PC-9 (cell line): ENCODE data around the gene CNTN4. TPM values are rescaled to one million over a fixed set of nuclear protein-coding genes. Genes with fewer than 3 reads are reported as not detected.
"Not testable (repeated sequence)": the region's sequence is repeated elsewhere in the genome, so short reads cannot be mapped to it uniquely, and the experiment has no call there.

Experiments
- BruUV-seq: library from RNA; stranded (reverse); fragments of 400-500 nt; replicated peaks from 2 replicates; lab custom pipeline; 2021; lab: Mats Ljungman, UMichigan
- CTCF ChIA-PET: fragments of 300-600 bp; sonication (Branson Sonifier 250); formaldehyde crosslinking; loops from one replicate; lab custom pipeline; 2022; ENCODE audit warnings: antibody characterized with exemption; lab: Charles Lee
- POLR2A ChIA-PET: fragments of 300-600 bp; sonication (Branson Sonifier 250); formaldehyde crosslinking; loops from one replicate; lab custom pipeline; 2022; ENCODE audit warnings: antibody characterized with exemption; ENCODE audit not compliant: unreplicated experiment; lab: Charles Lee
- DNase-seq, 2 experiments: peaks; one replicate each; pipeline versions ENCODE4 v3.0.0 to v3.0.0-alpha.2; 2015 to 2022; ENCODE audit warnings: mixed read lengths in 1 of 2
- H2AFZ ChIP-seq: fragments of 200-600 bp; sonication (generic); 2 replicates; pipeline ENCODE4 v1.8.1; 2017; ENCODE audit warnings: antibody characterized with exemption
- H3F3A ChIP-seq: fragments of 200-600 bp; sonication (generic); 2 replicates; pipeline ENCODE4 v1.8.1; 2017; ENCODE audit warnings: antibody characterized with exemption, mild to moderate bottlenecking, low read depth; ENCODE audit not compliant: insufficient read depth
- H3K27ac ChIP-seq: fragments of 200-600 bp; sonication (generic); 2 replicates; pipeline ENCODE4 v1.6.1; 2016; ENCODE audit warnings: mixed run types
- H3K27me3 ChIP-seq: fragments of 200-600 bp; sonication (generic); 2 replicates; pipeline ENCODE4 v1.6.1; 2016; ENCODE audit warnings: low read depth, mixed run types; ENCODE audit not compliant: insufficient read depth
- H3K36me3 ChIP-seq: fragments of 200-600 bp; sonication (generic); 2 replicates; pipeline ENCODE4 v1.6.1; 2016; ENCODE audit warnings: low read depth, mixed run types
- H3K4me1 ChIP-seq: fragments of 200-600 bp; sonication (generic); replicated peaks from 2 replicates; pipeline ENCODE4 v1.6.1; 2016; ENCODE audit warnings: mixed run types; ENCODE audit not compliant: insufficient read depth
- H3K4me2 ChIP-seq: fragments of 200-600 bp; sonication (generic); 2 replicates; pipeline ENCODE4 v1.6.1; 2017; ENCODE audit warnings: mixed run types
- H3K4me3 ChIP-seq: fragments of 200-600 bp; sonication (generic); 2 replicates; pipeline ENCODE4 v1.6.1; 2016; ENCODE audit warnings: mixed run types
- H3K79me2 ChIP-seq: fragments of 200-600 bp; sonication (generic); 2 replicates; pipeline ENCODE4 v1.6.1; 2017; ENCODE audit warnings: low read depth, mixed run types
- H3K9me2 ChIP-seq: fragments of 200-600 bp; sonication (generic); 2 replicates; pipeline ENCODE4 v1.8.1; 2017; ENCODE audit warnings: mild to moderate bottlenecking; ENCODE audit not compliant: insufficient read depth
- H3K9me3 ChIP-seq: fragments of 200-600 bp; sonication (generic); 2 replicates; pipeline ENCODE4 v1.8.1; 2016; ENCODE audit warnings: low read depth; ENCODE audit not compliant: insufficient read depth
- H4K20me1 ChIP-seq: fragments of 200-600 bp; sonication (generic); 2 replicates; pipeline ENCODE4 v1.8.1; 2017; ENCODE audit not compliant: insufficient read depth
- CTCF ChIP-seq: fragments of 200-600 bp; sonication (generic); conservative IDR thresholded peaks from 2 replicates; pipeline ENCODE4 v1.6.1; 2017; ENCODE audit warnings: mixed run types, antibody characterized with exemption, mild to moderate bottlenecking, moderate library complexity
- EZH2 ChIP-seq: fragments of 200-600 bp; sonication (generic); IDR thresholded peaks from 2 replicates; pipeline ENCODE4 v1.8.0; 2017; ENCODE audit warnings: antibody characterized with exemption, low read depth
- intact Hi-C: fragments of 100-400 bp; cut with micrococcal nuclease; formaldehyde crosslinking; loops from one replicate; pipeline ENCODE4 v1.10.0; 2022; ENCODE audit not compliant: unreplicated experiment
- total RNA-seq: library from RNA; stranded (reverse); gene quantifications from 2 replicates; pipeline ENCODE4 v1.2.3, GENCODE V29; 2021

The CNTN4 gene
- total RNA-seq, 1 experiment from 2014 or later, result not detected

DNA sequence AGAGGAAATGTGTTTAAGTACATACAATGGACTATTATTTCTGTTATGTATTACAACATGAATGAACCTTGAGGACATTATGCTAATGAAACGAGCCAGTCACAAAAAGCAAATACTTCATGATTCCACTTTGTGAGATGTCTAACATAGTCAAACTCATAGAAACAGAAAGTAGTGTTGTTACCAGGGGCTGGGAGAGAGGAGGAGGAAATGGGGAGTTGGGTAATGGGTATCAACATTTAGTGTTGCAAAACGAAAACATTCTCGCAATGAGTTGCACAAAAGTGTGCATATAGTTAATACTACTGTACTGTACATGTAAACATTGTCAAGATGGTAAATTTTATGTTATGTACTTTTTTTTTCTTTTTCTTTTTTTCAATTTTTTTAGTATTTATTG is 817.2 kb downstream of the CNTN4 start:
- DNase-seq, result no peak
- Histone ChIP-seq H3K9me3 (no peaks in the 10 kb centered on the region), H3K4me3 (no peak overlapping the region)

DNA sequence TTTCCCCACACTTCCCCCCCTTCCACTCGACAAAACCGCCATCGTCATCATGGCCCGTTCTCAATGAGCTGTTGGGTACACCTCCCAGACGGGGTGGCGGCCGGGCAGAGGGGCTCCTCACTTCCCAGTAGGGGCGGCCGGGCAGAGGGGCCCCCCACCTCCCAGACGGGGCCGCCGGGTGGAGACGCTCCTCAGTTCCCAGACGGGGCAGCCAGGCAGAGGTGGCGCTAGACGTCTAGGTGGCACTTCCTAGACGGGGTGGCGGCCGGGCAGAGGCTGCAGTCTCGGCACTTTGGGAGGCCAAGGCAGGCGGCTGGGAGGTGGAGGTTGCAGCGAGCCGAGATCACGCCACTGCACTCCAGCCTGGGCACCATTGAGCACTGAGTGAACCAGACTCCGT is 818.0 kb downstream of the CNTN4 start:
- BruUV-seq, H3K9me2 ChIP-seq, H3K36me3 ChIP-seq, H3K27me3 ChIP-seq, H2AFZ ChIP-seq, H3K4me2 ChIP-seq, POLR2A ChIA-PET, H3K79me2 ChIP-seq, intact Hi-C loops, H3K4me1 ChIP-seq, H3F3A ChIP-seq, H3K27ac ChIP-seq, H3K4me3 ChIP-seq, CTCF ChIA-PET, H4K20me1 ChIP-seq, H3K9me3 ChIP-seq, DNase-seq: not testable (repeated sequence)

More for the DNA sequence above, 817.2 kb downstream of the CNTN4 start:
- Histone ChIP-seq H3K27ac (no peak overlapping the region), H3K4me1 (no peaks in the 10 kb centered on the region), H3K9me2 (no peaks in the 10 kb centered on the region), H3K27me3 (no peaks in the 10 kb centered on the region), H3F3A (no peaks in the 10 kb centered on the region), H3K36me3 (no peaks in the 10 kb centered on the region), H2AFZ (no peak overlapping the region), H4K20me1 (no peaks in the 10 kb centered on the region), H3K79me2 (no peaks in the 10 kb centered on the region), H3K4me2 (no peak overlapping the region)
- ChIA-PET CTCF (no interaction called here), POLR2A (no interaction called here)
- no TSS peak for BruUV-seq
- TF ChIP-seq EZH2 (no peak), CTCF (no peak)
- intact Hi-C loops, result no loop called here

DNA sequence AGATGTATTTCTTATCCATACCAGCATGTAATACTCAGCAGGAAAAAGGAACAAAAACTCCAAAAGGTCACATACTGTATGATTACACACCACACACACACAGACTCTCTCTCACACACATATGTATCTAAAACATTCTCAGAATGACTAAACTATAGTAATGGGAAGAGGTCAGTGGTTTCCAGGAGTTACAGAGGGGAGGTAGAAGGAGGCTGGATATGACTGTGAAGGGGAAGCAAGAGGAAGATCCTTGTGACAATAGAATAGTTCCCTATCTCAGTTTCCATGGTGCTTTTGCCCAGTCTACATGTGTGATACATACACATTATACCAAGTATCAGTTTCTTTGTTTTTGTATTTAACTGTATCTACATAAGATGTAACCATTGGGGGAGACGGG is 821.4 kb downstream of the CNTN4 start:
- DNase-seq, result no peak
- Histone ChIP-seq H3K9me3 (no peaks in the 10 kb centered on the region), H3K27me3 (no peaks in the 10 kb centered on the region), H3K4me3 (no peak overlapping the region), H2AFZ (no peak overlapping the region), H3F3A (no peaks in the 10 kb centered on the region), H3K27ac (no peak overlapping the region), H3K4me1 (no peaks in the 10 kb centered on the region), H3K79me2 (no peaks in the 10 kb centered on the region), H3K36me3 (no peaks in the 10 kb centered on the region), H3K4me2 (no peak overlapping the region), H3K9me2 (no peaks in the 10 kb centered on the region), H4K20me1 (no peaks in the 10 kb centered on the region)
- no peak for TF ChIP-seq EZH2
- no peak for TF ChIP-seq CTCF
- intact Hi-C loops, result no loop called here
- BruUV-seq, result no TSS peak
- CTCF ChIA-PET, result no interaction called here
- POLR2A ChIA-PET, result no interaction called here

- no peaks in the 10 kb centered on the region for H3K4me1 ChIP-seq
- H3K27me3 ChIP-seq, result no peaks in the 10 kb centered on the region
- no peak for TF ChIP-seq EZH2
- TF ChIP-seq CTCF, result no peak
- H3K79me2 ChIP-seq, result no peaks in the 10 kb centered on the region
- no peak overlapping the region for H3K4me3 ChIP-seq
- no peaks in the 10 kb centered on the region for H4K20me1 ChIP-seq
- no TSS peak for BruUV-seq
- no peaks in the 10 kb centered on the region for H3F3A ChIP-seq
- no peak for DNase-seq
- H3K4me2 ChIP-seq, result no peak overlapping the region
- H2AFZ ChIP-seq, result no peak overlapping the region
- H3K9me3 ChIP-seq, result no peaks in the 10 kb centered on the region
- H3K9me2 ChIP-seq, result no peaks in the 10 kb centered on the region
- intact Hi-C loops, result no loop called here
- no peak overlapping the region for H3K27ac ChIP-seq
- POLR2A ChIA-PET, result no interaction called here
- CTCF ChIA-PET, result no interaction called here
- no peaks in the 10 kb centered on the region for H3K36me3 ChIP-seq
These were observed 822.8 kb downstream of the CNTN4 start for GRCh38 chr3:2921452-2921851.
